ENCODE results near the gene TMCO4.

Gene TMCO4

GRCh38 chr1:19747761-19748160 lies 52.0 kb downstream of the TMCO4 start:
- DNase-seq (ENCODE audit: low read depth): no peak

GRCh38 chr1:19744886-19745285 lies 54.8 kb downstream of the TMCO4 start:
- no peak for DNase-seq (ENCODE audit: low read depth)

- no peak for DNase-seq (ENCODE audit: low read depth)
These were observed 55.4 kb downstream of the TMCO4 start for GRCh38 chr1:19744335-19744743.

- no peak for DNase-seq (ENCODE audit: low read depth)
These were observed 55.9 kb downstream of the TMCO4 start for GRCh38 chr1:19743793-19744192.

- DNase-seq (ENCODE audit: low read depth): no peak
These were observed 56.5 kb downstream of the TMCO4 start for GRCh38 chr1:19743180-19743579.

GRCh38 chr1:19739628-19740027 lies 60.1 kb downstream of the TMCO4 start:
- DNase-seq (ENCODE audit: low read depth): no peak

- DNase-seq (ENCODE audit: low read depth): no peak
These were observed 61.0 kb downstream of the TMCO4 start for GRCh38 chr1:19738669-19739068.

GRCh38 chr1:19738076-19738475 lies 61.6 kb downstream of the TMCO4 start:
- DNase-seq (ENCODE audit: low read depth): no peak

- DNase-seq (ENCODE audit: low read depth): no peak
These were observed 62.5 kb downstream of the TMCO4 start for GRCh38 chr1:19737104-19737825.

GRCh38 chr1:19735440-19736127 lies 64.1 kb downstream of the TMCO4 start:
- no peak for DNase-seq (ENCODE audit: low read depth)

GRCh38 chr1:19734472-19734999 lies 65.2 kb downstream of the TMCO4 start:
- DNase-seq (ENCODE audit: low read depth): no peak

- DNase-seq (ENCODE audit: low read depth): no peak
These were observed 65.7 kb downstream of the TMCO4 start for GRCh38 chr1:19734056-19734455.

- no peak for DNase-seq (ENCODE audit: low read depth)
These were observed 66.1 kb downstream of the TMCO4 start for GRCh38 chr1:19733615-19734014.

- no peak for DNase-seq (ENCODE audit: low read depth)
These were observed 68.3 kb downstream of the TMCO4 start for GRCh38 chr1:19731311-19731821.

GRCh38 chr1:19730793-19731192 lies 68.9 kb downstream of the TMCO4 start:
- DNase-seq (ENCODE audit: low read depth): no peak

- no peak for DNase-seq (ENCODE audit: low read depth)
These were observed 69.5 kb downstream of the TMCO4 start for GRCh38 chr1:19730232-19730631.

- no peak for DNase-seq (ENCODE audit: low read depth)
These were observed 71.1 kb downstream of the TMCO4 start for GRCh38 chr1:19728413-19729145.

GRCh38 chr1:19725606-19726005 lies 74.1 kb downstream of the TMCO4 start:
- no peak for DNase-seq (ENCODE audit: low read depth)

GRCh38 chr1:19723874-19724273 lies 75.8 kb downstream of the TMCO4 start:
- DNase-seq (ENCODE audit: low read depth): no peak

GRCh38 chr1:19720973-19721372 lies 78.7 kb downstream of the TMCO4 start:
- DNase-seq (ENCODE audit: low read depth): no peak

GRCh38 chr1:19720174-19720573 lies 79.5 kb downstream of the TMCO4 start:
- DNase-seq (ENCODE audit: low read depth): no peak

GRCh38 chr1:19717467-19717866 lies 82.2 kb downstream of the TMCO4 start:
- no peak for DNase-seq (ENCODE audit: low read depth)
